IMR-90 (cell line): ENCODE measurements around the gene RPS10. TPM values are rescaled to one million over a fixed set of nuclear protein-coding genes. Genes with fewer than 3 reads are reported as not detected.

Experiments
- ATAC-seq: fragments of 200-7000 bp; cut with Tn5 transposase; 2 replicates; pipeline ENCODE4 v1.9.1; 2020; ENCODE audit warnings: low read depth, mild to moderate bottlenecking, moderate library complexity
- BruUV-seq: library from RNA; stranded (reverse); fragments of 400-500 nt; replicated peaks from 2 replicates; lab custom pipeline; 2021; lab: Mats Ljungman, UMichigan
- CTCF ChIA-PET: fragments of 300-600 bp; formaldehyde crosslinking; extraction: SDS; loops from one replicate; lab custom pipeline; 2021; ENCODE audit warnings: antibody characterized with exemption; lab: Yijun Ruan, JAX
- POLR2A ChIA-PET: fragments of 300-600 bp; sonication (Branson Sonifier 250); formaldehyde crosslinking; loops from one replicate; lab custom pipeline; 2022; ENCODE audit warnings: antibody characterized with exemption; ENCODE audit not compliant: unreplicated experiment; lab: Charles Lee
- DNase-seq: peaks from one replicate; pipeline ENCODE4 v3.0.0; 2013
- H2AFZ ChIP-seq: replicated peaks from 2 replicates; pipeline ENCODE3; 2013; ENCODE audit warnings: low read length, mild to moderate bottlenecking; ENCODE audit not compliant: poor library complexity
- H2AK5ac ChIP-seq: 2 replicates; pipeline ENCODE4 v1.6.1; 2013; ENCODE audit warnings: low read depth, low read length, inconsistent platforms
- H2AK9ac ChIP-seq: replicated peaks from 2 replicates; pipeline ENCODE3; 2013; ENCODE audit warnings: mild to moderate bottlenecking, low read depth, low read length, moderate library complexity; ENCODE audit not compliant: poor library complexity
- H2BK120ac ChIP-seq: 2 replicates; pipeline ENCODE4 v1.6.1; 2013; ENCODE audit warnings: low read depth, low read length, inconsistent platforms
- H2BK15ac ChIP-seq: 3 replicates; pipeline ENCODE4 v1.6.1; 2013; ENCODE audit warnings: low read depth, low read length, inconsistent platforms
- H2BK20ac ChIP-seq: 2 replicates; pipeline ENCODE4 v1.6.1; 2013; ENCODE audit warnings: low read depth, mild to moderate bottlenecking, inconsistent platforms, low read length, moderate library complexity
- H2BK5ac ChIP-seq: 2 replicates; pipeline ENCODE4 v1.6.1; 2013; ENCODE audit warnings: mild to moderate bottlenecking, low read depth, low read length, inconsistent platforms; ENCODE audit not compliant: poor library complexity, severe bottlenecking
- H3K14ac ChIP-seq: replicated peaks from 2 replicates; pipeline ENCODE4 v1.6.1; 2013; ENCODE audit warnings: low read depth, low read length, inconsistent platforms
- H3K18ac ChIP-seq: 2 replicates; pipeline ENCODE4 v1.6.1; 2013; ENCODE audit warnings: low read depth, low read length, control low read depth
- H3K23ac ChIP-seq: 2 replicates; pipeline ENCODE4 v1.6.1; 2013; ENCODE audit warnings: low read depth, low read length, inconsistent platforms
- H3K27ac ChIP-seq: 2 replicates; pipeline ENCODE4 v1.5.1; 2013; ENCODE audit warnings: mild to moderate bottlenecking, control low read depth, low read length; ENCODE audit not compliant: insufficient read depth
- H3K27me3 ChIP-seq: 2 replicates; pipeline ENCODE4 v1.6.1; 2013; ENCODE audit warnings: low read length; ENCODE audit not compliant: control insufficient read depth, insufficient read depth
- H3K36me3 ChIP-seq: 2 replicates; pipeline ENCODE4 v1.6.1; 2013; ENCODE audit warnings: low read length, mixed read lengths; ENCODE audit not compliant: control insufficient read depth, insufficient read depth
- H3K4ac ChIP-seq: 2 replicates; pipeline ENCODE4 v1.6.1; 2013; ENCODE audit warnings: low read depth, low read length, inconsistent platforms
- H3K4me1 ChIP-seq: 2 replicates; pipeline ENCODE4 v1.6.1; 2013; ENCODE audit warnings: low read length, mixed read lengths; ENCODE audit not compliant: control insufficient read depth, insufficient read depth
- H3K4me2 ChIP-seq: 2 replicates; pipeline ENCODE4 v1.6.1; 2013; ENCODE audit warnings: low read depth, mild to moderate bottlenecking, control low read depth, low read length, moderate library complexity
- H3K4me3 ChIP-seq: 2 replicates; pipeline ENCODE4 v1.5.1; 2013; ENCODE audit warnings: low read depth, mild to moderate bottlenecking, control low read depth, low read length, moderate library complexity; ENCODE audit not compliant: insufficient read depth
- H3K56ac ChIP-seq: 2 replicates; pipeline ENCODE4 v1.6.1; 2013; ENCODE audit warnings: low read length, inconsistent platforms; ENCODE audit not compliant: insufficient read depth; ENCODE audit errors: extremely low read depth
- H3K79me1 ChIP-seq, 2 experiments: 2 replicates each; pipeline ENCODE4 v1.6.1; 2013; ENCODE audit warnings: low read length in 2 of 2, inconsistent platforms in 1 of 2, low read depth in 1 of 2
- H3K9ac ChIP-seq: 2 replicates; pipeline ENCODE4 v1.6.1; 2013; ENCODE audit warnings: low read depth, low read length, control low read depth
- H3K9me1 ChIP-seq: 2 replicates; pipeline ENCODE4 v1.6.1; 2013; ENCODE audit warnings: low read length, inconsistent platforms; ENCODE audit not compliant: insufficient read depth
- H3K9me3 ChIP-seq: 2 replicates; pipeline ENCODE4 v1.6.1; 2013; ENCODE audit warnings: low read length; ENCODE audit not compliant: control insufficient read depth, insufficient read depth
- H4K20me1 ChIP-seq: 2 replicates; pipeline ENCODE4 v1.6.1; 2013; ENCODE audit warnings: low read length, inconsistent platforms; ENCODE audit not compliant: insufficient read depth
- H4K5ac ChIP-seq: 2 replicates; pipeline ENCODE4 v1.6.1; 2013; ENCODE audit warnings: mild to moderate bottlenecking, low read depth, low read length, control low read depth
- H4K8ac ChIP-seq, 2 experiments: 2 replicates each; pipeline ENCODE4 v1.6.1; 2013; ENCODE audit warnings: low read depth in 2 of 2, low read length in 2 of 2, control low read depth in 1 of 2, inconsistent platforms in 1 of 2
- H4K91ac ChIP-seq: 2 replicates; pipeline ENCODE4 v1.6.1; 2013; ENCODE audit warnings: low read depth, low read length, inconsistent platforms; ENCODE audit not compliant: insufficient read depth
- CHD1 ChIP-seq: IDR thresholded peaks from 2 replicates; pipeline ENCODE4 v1.6.1; 2012; ENCODE audit warnings: low read depth, low read length, improper control_type of control experiment
- CTCF ChIP-seq: conservative IDR thresholded peaks from 2 replicates; pipeline ENCODE4 v1.5.1; 2012; ENCODE audit warnings: mild to moderate bottlenecking, low read depth, low read length, improper control_type of control experiment
- FOS ChIP-seq: fragments of 150-350 bp; IDR thresholded peaks from 2 replicates; pipeline ENCODE4 v1.6.1; 2016; ENCODE audit warnings: low read depth, low read length
- MAZ ChIP-seq: IDR thresholded peaks from 2 replicates; pipeline ENCODE4 v1.6.1; 2012; ENCODE audit warnings: low read depth, mild to moderate bottlenecking, low read length, improper control_type of control experiment, moderate library complexity, borderline replicate concordance
- MXI1 ChIP-seq: IDR thresholded peaks from 2 replicates; pipeline ENCODE4 v1.6.1; 2012; ENCODE audit warnings: low read depth, mild to moderate bottlenecking, low read length, moderate library complexity, borderline replicate concordance
- POLR2A ChIP-seq: IDR thresholded peaks from 2 replicates; pipeline ENCODE4 v1.6.1; 2012; ENCODE audit warnings: mild to moderate bottlenecking, low read depth, low read length
- RCOR1 ChIP-seq: IDR thresholded peaks from 2 replicates; pipeline ENCODE4 v1.6.1; 2012; ENCODE audit warnings: mild to moderate bottlenecking, low read length, improper control_type of control experiment; ENCODE audit not compliant: insufficient replicate concordance
- SMC3 ChIP-seq: fragments of 150-350 bp; IDR thresholded peaks from 2 replicates; pipeline ENCODE4 v1.6.1; 2016; ENCODE audit warnings: low read depth, mild to moderate bottlenecking, antibody characterized with exemption, low read length, moderate library complexity
- USF2 ChIP-seq: fragments of 150-350 bp; IDR thresholded peaks from 2 replicates; pipeline ENCODE4 v1.6.1; 2017; ENCODE audit warnings: mild to moderate bottlenecking, antibody characterized with exemption, low read length, low read depth
- WGBS, 2 experiments: methylation state at CpG; one replicate each; pipeline versions ENCODE4 v1.1.5 to v1.1.7; 2013; ENCODE audit warnings: missing lambda C conversion rate in 2 of 2; ENCODE audit not compliant: insufficient read length in 1 of 2; ENCODE audit errors: extremely low coverage in 2 of 2; 5-methylcytosine and 5-hydroxymethylcytosine counted together
- dilution Hi-C: fragments of 300-500 bp; cut with HindIII; formaldehyde crosslinking; loops from one replicate; pipeline ENCODE4 v1.14.3; 2018; ENCODE audit warnings: low sequenced_read_pairs; ENCODE audit not compliant: unreplicated experiment
- in situ Hi-C: fragments of 300-500 bp; cut with MboI; formaldehyde crosslinking; loops from 3 replicates; pipeline ENCODE4 v1.14.3; 2019; ENCODE audit warnings: low sequenced_read_pairs, inconsistent platforms, mixed read lengths
- intact Hi-C: fragments of 100-400 bp; cut with micrococcal nuclease; formaldehyde crosslinking; loops from 2 replicates; pipeline ENCODE4 v1.10.0; 2022
- polyA plus RNA-seq, 3 experiments: library from polyadenylated mRNA; depleted of rRNA; stranded (reverse); fragments of >200 nt; gene quantifications; 2 replicates each; pipeline ENCODE4 v1.2.3, GENCODE V29; 2012; ENCODE audit warnings: low replicate concordance in 1 of 3
- total RNA-seq: library from RNA; depleted of rRNA; stranded (reverse); fragments of >200 nt; gene quantifications from 2 replicates; pipeline ENCODE4 v1.2.3, GENCODE V29; 2012

RPS10 gene
- total and polyA plus RNA-seq, 2 of the 4 experiments (the other 2 are of a cell fraction): 5,462 to 5,584 TPM

GRCh38 chr6:34393191-34393965 lies 32.5 kb downstream of the RPS10 start (continued):
- TF ChIP-seq RCOR1 (no peak), FOS (no peak)

- H3K9me1 ChIP-seq: peaks cover 5% of the 10 kb centered on the region
- H3K27me3 ChIP-seq: no peaks in the 10 kb centered on the region
- H4K8ac ChIP-seq: peak within 1 kb of the TSS; percentile 75 to 78; a peak in 2 of 4 replicates
- H3K14ac ChIP-seq: peak within 1 kb of the TSS; percentile 79
- in situ Hi-C loops: no loop called here
- H4K20me1 ChIP-seq: peaks cover 20% of the 10 kb centered on the region; the same call in 1 of the 2 replicates
- dilution Hi-C loops: no loop called here
- intact Hi-C loops: loop anchor here (2.0 to 5.0 kb wide), 2 partner anchors 85 to 216 kb away; no protein-coding TSS in a partner anchor
- H2BK5ac ChIP-seq: peak within 1 kb of the TSS; percentile 89
- POLR2A ChIA-PET: no interaction called here
- H3K56ac ChIP-seq: peak within 1 kb of the TSS; percentile 28
- ATAC-seq (peak; percentile 92), DNase-seq (peak; percentile 93)
- H3K9ac ChIP-seq: peak within 1 kb of the TSS; percentile 90
- H3K4me3 ChIP-seq: peak within 1 kb of the TSS; percentile 93
- H3K79me1 ChIP-seq: peaks cover 10 to 33% of the 10 kb centered on the region in 2 experiments
- peak within 1 kb of the TSS; percentile 91 for H3K4ac ChIP-seq
- peak within 1 kb of the TSS; percentile 93 for H3K4me2 ChIP-seq
- no TSS peak for BruUV-seq
- peak within 1 kb of the TSS; percentile 94 for H3K27ac ChIP-seq
- peak within 1 kb of the TSS; percentile 92 for H2AK9ac ChIP-seq
- WGBS, 2 experiments: 5% methylated on average over 21 of the region's 87 CpGs; no CpG with 5 or more reads in 1 of the 2 experiments
- H2BK120ac ChIP-seq: peak within 1 kb of the TSS; percentile 51
- H4K5ac ChIP-seq: peak within 1 kb of the TSS; percentile 4
- H3K36me3 ChIP-seq: no peaks in the 10 kb centered on the region
- no peak within 1 kb of the TSS for H2BK20ac ChIP-seq
- H2AK5ac ChIP-seq: peak within 1 kb of the TSS; percentile 95
- H2BK15ac ChIP-seq: no peak within 1 kb of the TSS
- peak within 1 kb of the TSS; percentile 91 for H3K23ac ChIP-seq
- CTCF ChIA-PET: interaction anchor here (0.6 to 1.0 kb wide), 4 partner anchors 18 to 813 kb away, joined by 3 read pairs; partner anchors contain the start of gene BAK1
- peak within 1 kb of the TSS; percentile 96 for H2AFZ ChIP-seq
- no peaks in the 10 kb centered on the region for H3K9me3 ChIP-seq
- H4K91ac ChIP-seq: peak within 1 kb of the TSS; percentile 91
- peak within 1 kb of the TSS; percentile 33; the same call in 1 of the 2 replicates for H3K18ac ChIP-seq
- H3K4me1 ChIP-seq: no peaks in the 10 kb centered on the region
- peak; percentile 79; the same call in 1 of the 2 replicates for TF ChIP-seq MAZ
- peak; percentile 9; the same call in 1 of the 2 replicates for TF ChIP-seq MXI1
- TF ChIP-seq RCOR1: peak; percentile 76
- no peak for TF ChIP-seq CHD1
- TF ChIP-seq CTCF: peak; percentile 86
- no peak for TF ChIP-seq POLR2A
- no peak for TF ChIP-seq USF2
- peak; percentile 79 for TF ChIP-seq SMC3
Observed at GRCh38 chr6:34392497-34393190, 33.2 kb downstream of the RPS10 start, which contains the start of gene NUDT3. TSS of gene NUDT3 (minus strand) at chr6:34392669. CDS start at chr6:34392362, 307 bp downstream.
